GM21367 (cell line): ENCODE measurements around the gene NDUFS3.
"Not testable (repeated sequence)": the region's sequence is repeated elsewhere in the genome, so short reads cannot be mapped to it uniquely, and the experiment has no call there.

Source experiments
- ATAC-seq: cut with Tn5 transposase; IDR thresholded peaks from one replicate; pipeline ENCODE4 v1.9.1; 2021; ENCODE audit not compliant: unreplicated experiment

The NDUFS3 gene

DNA sequence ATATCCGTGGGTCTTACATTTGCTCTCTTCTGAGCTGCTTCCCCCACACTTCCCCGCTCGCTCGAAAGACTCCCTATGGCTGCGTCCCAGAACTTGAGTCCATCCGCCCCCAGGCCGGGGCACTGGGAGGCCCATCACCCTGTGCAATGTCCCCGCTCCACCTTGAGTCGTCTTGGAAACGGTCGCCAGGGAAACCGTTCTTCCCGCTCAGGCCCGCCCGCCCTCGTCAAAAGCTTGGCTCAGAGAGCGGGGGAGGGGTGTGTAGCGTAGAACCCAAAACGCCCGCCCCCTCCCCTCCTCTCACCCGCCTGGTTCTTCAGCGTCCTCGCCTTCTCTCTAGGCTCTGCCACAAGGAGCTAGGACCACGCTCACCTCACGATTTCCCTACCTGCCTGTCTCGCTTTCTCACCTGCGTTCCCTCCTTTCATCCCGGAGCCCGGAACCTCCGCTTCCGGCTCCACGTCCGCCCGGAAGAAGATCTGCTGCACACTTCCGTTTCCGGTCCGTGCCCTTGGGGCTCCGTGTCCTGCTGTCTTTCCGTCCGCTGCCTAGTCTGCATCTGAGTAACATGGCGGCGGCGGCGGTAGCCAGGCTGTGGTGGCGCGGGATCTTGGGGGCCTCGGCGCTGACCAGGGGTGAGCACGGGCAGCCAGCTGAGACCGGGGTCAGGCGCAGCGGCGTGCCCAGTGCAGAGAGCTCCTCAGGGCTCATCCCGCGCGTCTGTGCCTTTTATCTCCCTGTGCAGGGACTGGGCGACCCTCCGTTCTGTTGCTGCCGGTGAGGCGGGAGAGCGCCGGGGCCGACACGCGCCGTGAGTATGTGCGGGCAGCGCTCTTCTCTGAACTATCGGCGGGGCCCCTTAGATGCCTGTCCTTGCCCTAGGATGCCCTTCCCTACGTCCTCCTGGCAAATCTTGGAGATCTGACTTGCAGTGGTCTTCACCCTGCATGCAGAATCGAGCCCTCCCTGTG, at the start of gene NDUFS3, which contains the start of gene KBTBD4:
NDUFS3 (plus strand) TSS at position 551 of the 971 bp plus-strand sequence; CDS start at position 569, 18 bp downstream.
KBTBD4 (minus strand) TSS at position 447 of the 971 bp plus-strand sequence; CDS start at position 428, 19 bp downstream.
- peak; percentile 83 for ATAC-seq

DNA sequence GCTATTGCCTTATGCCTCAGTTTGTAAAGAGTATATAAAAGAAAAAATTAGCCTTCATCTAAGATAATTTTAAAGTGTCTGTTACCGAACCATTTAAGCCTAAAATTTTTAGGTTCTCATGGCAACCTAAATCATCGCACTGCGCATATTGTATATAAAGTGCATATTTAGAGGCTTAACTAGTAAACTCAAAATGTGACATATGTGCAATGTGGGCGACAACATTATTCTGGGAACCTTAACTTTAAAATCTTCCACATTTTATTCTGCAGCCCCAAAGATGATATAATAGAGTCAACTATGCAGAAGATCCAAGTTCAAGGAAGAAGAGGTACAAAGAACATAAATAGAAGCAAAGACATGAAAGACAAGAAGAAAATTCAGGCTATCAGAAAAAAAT, 48.9 kb upstream of the NDUFS3 start:
- ATAC-seq, result no peak

DNA sequence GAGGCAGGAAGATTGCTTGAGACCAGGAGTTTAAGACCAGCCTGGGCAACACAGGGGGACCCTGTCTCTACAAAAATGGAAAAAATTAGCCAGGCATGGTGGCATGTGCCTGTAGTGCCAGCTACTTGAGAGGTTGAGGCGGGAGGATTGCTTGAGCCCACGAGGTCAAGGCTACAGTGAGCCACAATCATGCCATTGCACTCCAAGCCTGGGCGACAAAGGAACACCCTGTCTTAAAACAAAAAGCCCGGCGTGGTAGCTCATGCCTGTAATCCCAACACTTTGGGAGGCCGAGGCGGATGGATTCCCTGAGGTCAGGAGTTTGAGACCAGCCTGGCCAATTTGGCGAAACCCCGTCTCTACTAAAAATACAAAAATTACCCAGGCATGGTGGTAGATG, 48.2 kb upstream of the NDUFS3 start:
- not testable (repeated sequence) for ATAC-seq

DNA sequence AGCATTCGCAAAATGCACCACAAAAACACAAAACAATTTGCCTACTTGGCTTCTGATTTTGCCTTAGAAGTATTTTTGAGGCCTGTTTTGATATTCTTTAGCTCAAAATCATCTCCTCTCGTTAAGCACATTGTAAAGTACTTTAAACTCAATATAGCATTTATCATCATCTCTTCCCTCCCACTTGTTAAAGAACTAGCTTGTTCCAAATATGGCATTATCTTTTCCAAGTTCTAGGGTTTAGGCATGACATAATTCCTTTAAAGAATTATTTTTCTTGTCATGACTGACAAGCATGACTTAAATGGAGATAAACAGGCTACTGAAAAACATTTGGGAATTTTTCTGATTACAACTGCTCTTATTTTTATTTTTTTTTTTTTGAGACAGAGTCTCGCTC, 47.2 kb upstream of the NDUFS3 start:
- ATAC-seq, result no peak

DNA sequence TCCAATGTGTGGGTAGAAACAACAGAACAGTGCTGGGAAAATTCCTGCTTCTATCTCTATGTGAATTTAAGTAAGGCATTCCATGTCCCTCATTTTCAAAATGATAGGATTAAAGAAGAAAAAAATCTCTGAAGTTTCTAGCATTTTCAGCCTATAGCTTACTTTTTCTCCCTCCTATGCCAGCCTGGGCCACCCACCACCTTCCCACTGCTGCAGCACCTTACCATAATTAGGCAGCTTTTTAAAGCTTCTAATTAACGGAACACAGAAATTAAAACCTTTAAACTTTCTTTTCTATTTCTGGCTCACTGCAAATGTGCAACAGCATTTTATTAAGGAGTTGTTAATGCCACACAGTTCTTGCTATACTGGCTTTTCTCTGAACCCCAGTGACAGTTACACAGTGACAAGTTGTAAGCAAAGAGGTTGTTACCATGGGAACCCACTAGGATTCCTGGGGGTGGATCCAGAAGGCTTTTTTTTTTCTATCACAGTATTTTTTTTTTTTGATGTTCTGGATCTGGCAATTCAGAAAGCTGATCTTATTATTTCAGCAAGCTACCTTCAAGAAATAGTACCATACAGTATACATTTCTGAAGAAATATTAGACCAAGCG, 46.2 kb upstream of the NDUFS3 start:
- ATAC-seq, result no peak

DNA sequence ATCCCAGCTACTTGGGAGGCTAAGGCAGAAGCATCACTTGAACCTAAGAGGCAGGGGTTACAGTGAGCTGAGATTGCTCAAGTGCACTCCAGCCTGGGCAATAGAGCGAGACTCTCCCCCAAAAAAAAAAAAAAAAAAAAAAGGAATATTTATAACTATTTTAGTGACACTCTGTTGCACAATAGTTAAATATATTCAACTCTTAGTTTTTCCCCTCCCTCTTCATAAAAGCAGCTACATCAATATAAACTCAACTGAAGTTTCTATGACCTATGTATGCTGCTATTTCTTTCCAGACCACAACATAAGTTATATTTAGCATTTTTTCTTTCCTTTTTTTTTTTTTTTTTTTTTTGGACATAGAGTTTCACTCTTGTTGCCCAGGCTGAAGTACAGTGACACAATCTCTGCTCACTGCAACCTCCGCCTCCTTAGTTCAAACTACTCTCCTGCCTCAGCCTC, 45.2 kb upstream of the NDUFS3 start:
- no peak for ATAC-seq

DNA sequence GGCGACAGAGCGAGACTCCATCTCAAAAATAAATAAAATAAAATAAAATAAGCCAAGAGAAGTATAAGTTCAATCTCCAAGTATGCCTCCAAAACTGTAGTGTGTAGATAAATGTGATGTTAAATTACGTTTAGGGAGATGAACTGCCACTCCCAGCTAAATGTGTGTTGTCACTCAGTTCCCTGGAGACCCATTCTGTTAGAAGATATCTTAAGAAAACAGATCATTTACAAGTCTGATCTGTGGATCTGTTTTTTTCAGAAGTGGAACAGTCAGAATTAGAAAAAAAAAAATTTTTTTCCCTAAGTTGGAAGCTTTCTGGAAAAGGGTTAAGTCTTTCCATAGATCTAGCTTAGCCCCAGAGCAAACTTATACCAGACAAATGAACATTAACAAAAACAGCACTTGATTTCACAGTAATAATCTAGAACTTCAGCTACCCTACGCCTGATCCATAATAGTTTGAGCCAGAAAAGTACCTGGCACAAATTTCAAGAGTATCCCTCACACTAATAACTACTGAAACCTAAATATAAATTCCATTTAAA, 44.1 kb upstream of the NDUFS3 start:
- no peak for ATAC-seq

DNA sequence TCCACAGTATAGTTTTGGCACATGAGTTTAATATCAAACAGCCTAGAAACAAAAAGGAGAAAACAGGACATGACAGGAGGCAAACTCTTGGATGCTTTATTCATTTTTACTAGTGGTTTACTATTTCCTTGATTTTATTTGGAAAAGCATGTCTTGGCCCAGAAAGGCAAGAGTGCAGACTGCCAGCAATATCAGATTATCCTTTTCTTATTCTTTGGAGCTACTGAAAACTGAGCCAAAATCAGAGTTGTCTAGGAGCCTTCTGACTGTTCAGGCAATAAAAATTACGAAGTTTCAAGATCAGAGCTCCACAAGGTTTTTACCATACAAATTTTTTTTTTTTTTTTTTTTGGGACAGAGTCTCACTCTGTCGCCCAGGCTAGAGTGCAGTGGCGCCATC, 42.0 kb upstream of the NDUFS3 start:
- no peak for ATAC-seq

DNA sequence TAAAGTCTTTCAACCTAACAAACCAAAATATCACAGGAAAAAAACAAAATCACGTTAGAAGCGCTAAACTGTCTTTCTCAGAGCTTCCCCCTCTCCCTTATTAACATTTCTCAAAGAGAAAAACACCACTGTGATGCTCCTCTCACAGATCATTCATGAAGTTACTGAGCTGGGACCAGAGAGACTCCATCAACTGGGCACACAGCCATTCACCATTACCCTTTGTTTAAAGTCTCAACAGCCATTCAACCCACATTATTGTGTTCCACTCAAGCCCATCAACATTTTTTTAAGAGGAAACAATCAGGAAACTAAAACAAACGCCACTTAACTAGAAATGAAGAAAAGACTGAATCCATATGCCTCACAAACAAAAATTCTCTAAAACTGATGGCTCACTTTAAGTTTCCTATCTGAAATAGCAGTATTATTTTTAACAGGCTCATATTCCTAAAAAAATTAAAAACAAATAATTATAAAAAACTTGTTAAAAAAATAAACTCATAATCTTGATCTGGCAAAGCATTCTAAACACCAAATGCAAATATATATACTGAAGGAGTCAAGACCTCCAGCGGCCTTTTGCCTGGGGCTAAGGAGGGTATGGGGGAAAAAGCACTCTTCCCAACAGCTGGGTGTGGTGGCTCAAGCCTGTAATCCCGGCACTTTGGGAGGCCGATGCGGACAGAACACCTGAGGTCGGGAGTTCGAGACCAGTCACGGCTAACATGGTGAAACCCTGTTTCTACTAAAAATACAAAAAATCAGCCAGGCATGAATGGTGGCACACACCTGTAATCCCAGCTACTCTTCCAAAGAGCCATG, 39.9 kb upstream of the NDUFS3 start:
- no peak for ATAC-seq

DNA sequence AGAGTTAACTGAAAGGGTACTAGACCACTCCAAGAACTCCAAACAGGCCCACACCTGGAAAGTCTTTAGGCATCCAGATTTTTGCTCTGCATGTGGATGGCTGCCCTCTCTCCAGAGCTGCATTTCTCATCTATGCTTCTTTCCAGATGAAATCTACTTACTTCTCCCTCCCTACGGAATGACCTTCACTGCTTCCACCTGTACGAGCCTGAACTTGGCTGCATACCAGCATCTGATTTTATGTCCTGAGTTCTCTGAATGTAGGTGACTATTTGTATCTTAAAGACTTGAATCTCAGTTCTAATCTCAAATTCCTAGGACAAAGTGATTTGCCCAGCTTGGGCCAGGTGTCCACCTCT, 39.2 kb upstream of the NDUFS3 start:
- no peak for ATAC-seq

DNA sequence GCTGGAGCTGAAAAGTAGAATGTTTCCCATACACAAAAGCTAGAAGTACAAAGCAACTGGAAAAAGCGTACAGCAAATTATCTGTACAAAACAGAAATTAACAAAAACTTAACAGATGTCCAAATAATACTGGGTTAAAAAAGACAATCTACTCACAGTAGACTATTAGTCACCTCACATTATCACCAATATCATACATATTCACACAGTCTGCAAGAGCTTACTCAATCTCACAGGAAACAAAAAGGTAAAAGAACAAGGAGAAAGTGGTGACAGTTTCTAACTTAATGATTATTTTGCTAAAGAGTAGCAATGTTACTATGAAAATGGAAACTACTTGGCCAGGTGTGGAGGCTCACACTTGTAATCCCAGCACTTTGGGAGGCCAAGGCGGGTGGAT, 37.8 kb upstream of the NDUFS3 start:
- no peak for ATAC-seq

DNA sequence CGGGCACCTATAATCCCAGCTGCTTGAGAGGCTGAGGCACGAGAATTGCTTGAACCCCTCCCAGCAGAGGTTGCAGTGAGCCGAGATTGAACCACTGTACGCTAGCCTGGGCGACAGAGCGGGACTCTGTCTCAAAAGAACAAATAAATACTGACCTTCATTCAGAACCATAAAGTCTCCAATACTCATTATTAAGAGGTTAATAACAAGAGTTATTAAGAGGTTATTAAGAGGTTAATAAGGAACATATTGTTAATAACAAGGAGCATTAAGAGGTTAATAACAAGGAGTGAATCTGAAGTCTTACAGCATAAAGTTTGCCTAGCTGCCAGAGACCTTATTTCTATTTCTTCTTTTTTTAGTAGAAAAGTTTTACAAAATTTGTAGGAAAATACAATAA, 33.6 kb upstream of the NDUFS3 start:
- no peak for ATAC-seq

DNA sequence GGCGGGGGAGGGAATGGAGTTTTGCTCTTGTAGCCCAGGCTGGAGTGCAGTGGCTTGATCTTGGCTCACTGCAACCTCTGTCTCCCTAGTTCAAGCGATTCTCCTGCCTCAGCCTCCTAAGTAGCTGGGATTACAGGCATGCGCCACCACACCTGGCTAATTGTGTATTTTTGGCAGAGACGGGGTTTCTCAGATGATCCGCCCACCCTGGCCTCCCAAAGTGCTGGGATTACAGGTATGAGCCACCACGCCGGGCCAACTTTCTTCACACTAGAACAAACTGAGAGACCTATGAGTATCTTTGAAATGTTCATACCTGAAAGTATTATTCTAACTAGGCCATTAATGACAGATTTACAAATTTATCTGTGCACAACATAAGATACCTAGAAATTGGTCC, 32.6 kb upstream of the NDUFS3 start:
- ATAC-seq, result not testable (repeated sequence)

DNA sequence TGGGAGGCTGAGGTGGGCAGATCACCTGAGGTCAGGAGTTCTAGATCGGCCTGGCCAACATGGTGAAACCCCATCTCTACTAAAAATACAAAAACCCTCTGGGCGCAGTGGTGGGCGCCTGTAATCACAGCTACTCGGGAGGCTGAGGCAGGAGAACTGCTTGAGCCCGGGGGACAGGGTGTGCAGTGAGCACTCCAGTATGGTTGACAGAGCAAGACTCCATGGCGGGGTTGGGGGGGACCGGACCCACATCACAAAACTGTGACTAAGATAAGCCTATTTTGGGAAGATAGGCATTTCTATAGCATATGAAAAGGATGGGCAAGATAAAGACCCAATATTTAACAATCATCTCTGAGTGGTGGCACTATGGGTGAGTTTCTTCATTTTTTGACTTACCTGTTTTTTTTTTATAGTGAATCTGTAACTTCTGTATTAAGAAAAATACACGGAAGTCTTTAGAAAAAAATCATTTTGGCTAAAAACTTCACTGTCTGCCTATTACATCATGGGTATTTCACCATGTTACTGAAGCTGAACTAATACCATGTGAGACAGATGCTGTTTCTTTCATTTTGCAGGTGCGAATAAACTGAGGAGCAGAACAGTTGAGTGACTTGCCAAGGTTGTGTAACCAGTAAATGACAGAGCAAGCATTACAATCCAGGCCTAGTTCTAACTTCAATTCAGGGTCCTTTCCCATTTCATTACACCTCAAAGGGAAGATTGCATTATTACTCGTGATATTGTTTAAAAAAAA, 28.4 kb upstream of the NDUFS3 start:
- no peak for ATAC-seq

DNA sequence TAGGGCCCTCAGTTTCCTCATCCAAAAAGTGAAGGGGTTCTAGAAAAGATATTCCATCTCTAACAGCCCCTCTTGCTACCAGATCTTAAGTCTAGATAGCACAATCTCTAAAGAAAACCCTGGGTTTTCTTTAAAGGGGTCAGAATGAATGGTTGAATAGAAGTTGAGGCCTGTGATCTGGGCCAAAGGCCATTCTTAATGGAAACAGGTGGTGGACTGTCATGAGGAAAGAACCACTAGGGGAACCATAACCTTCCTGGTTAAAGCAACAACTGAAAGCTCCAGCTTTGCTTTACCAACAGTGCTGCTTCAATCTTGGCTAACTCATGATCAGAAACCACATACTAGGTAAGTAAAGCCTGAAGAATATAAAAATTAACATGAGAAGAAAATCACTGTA, 27.8 kb upstream of the NDUFS3 start:
- ATAC-seq, result no peak

DNA sequence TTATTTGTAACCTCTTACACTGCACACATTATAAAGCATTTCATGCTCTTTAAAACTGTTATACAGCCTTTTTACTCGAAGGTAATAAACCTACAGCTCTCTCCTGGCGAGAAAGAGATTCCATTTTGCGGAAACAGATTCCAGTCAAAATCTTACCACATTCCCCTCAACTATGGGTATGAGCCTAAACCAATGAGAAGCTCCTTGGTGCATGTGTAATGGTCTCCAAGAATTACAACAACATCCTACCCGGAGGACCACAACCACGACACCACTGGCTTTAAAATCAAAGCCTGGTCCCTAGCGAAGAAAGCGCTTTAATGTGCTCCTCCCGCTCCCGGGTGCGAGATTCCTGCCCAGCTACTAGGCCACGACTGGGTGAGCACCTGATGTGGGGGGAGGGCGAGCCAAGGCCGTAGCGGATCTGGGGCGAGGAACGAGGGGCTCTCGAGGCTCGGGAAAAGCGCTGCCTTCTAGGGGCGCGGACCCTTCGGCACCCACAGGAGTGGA, 26.8 kb upstream of the NDUFS3 start:
- ATAC-seq, result peak; percentile 9

DNA sequence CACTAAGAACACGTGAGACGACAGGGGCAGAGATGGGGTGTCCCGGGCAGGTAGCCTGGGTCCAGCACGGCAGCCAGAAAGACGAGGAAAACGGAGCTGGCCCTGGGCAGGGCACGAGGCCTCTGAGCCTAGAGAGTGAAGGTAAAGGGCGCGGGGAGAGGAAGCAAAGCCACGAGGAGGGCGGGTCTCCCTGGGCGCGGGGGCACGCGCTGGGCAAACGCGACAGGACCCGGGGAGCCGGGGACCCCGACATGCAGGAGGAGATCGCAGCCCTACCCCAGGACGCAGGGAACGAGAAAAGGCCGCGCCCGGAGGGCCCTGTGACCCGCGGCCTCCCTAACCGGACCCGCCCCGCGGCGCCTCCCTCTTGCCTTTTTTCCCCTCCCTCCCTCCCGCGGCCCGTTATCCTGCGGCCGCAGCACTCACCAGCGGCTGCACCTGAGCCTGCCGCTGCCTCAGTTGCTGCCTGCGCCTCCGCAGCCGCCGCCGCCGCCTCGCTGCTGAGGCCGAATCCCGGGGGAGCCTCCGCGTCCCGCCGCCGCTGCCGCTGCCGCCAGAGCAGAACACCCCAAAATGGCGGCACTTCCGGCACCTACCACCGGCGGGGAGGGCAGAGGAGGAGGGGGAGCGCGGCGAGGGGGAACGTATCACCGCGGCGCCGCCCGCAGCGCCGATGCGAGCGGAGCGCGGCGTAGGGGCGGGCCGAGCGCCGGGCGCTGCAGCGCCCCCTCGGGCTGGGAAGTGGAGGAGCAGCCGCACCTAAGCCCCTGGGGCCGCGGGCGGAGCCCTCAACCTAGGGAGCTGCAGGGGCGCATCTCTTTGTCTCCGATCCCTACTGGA, 26.1 kb upstream of the NDUFS3 start, which contains the start of gene CELF1:
CELF1 (minus strand) TSS at position 567 of the 840 bp plus-strand sequence. CDS start 53,609 bp downstream, outside the sequence.
- ATAC-seq, result peak; percentile 91

DNA sequence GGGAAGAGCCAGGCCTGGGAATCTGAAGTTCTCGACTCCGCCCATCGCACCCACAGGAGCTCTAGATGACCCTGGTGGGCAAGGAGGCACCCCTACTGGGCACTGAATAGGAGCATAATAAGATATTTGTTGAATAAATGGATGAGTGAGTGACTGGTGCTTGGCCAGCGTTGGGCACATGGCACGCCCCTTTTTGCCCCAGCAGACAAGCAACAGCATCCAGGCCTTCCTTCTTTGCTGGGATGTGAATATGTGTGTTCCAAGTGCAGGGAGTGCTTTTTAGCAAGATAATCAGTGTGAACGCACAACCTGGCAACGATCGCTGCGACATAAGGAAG, 25.5 kb upstream of the NDUFS3 start:
- peak; percentile 10 for ATAC-seq

DNA sequence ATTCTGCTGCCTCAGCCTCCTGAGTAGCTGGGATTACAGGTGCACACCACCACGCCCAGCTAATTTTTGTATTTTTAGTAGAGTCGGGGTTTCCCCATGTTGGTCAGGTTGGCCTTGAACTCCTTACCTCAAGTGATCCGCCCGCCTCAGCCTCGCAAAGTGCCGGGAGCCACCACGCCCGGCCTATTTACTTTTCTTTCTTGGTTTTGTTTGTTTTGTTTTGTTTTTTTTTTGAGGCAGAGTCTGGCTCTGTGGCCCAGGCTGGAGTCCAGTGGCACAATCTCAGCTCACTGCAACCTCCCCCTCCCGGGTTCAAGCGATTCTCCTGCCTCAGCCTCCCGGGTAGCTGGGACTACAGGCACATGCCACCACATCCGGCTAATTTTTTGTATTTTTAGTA, 21.9 kb upstream of the NDUFS3 start:
- ATAC-seq, result not testable (repeated sequence)
